H1 (cell line): ENCODE data around the gene TANC1. TPM values are rescaled to one million over a fixed set of nuclear protein-coding genes. Genes with fewer than 3 reads are reported as not detected.

Experiments
- SUZ12 ChIP-seq: fragments of 200-600 bp; sonication (generic); IDR thresholded peaks from 2 replicates; pipeline ENCODE4 v1.6.1; 2012; ENCODE audit warnings: mild to moderate bottlenecking, inconsistent platforms, low read length, moderate library complexity, mixed read lengths
- polyA plus RNA-seq, 7 experiments: library from polyadenylated mRNA; depleted of rRNA in 3 of 7; stranded (reverse) in 5 of 7; unstranded in 2 of 7; fragments of >200 nt in 5 of 7; fragments of 200-250 nt in 2 of 7; gene quantifications; 1 replicate in 5 of 7; 2 replicates in 1 of 7; 4 replicates in 1 of 7; pipeline versions ENCODE4 v1.2.1 to v1.2.3, GENCODE V29; 2011 to 2013; ENCODE audit warnings: missing spikeins in 2 of 7, mixed read lengths in 2 of 7
- total RNA-seq: library from RNA; stranded (reverse); fragmentation: NEBNext Ultra II Directional; extraction: Animal tissue kit (Norgen Biotek cat#: 25700); gene quantifications from 2 replicates; pipeline ENCODE4 v1.2.1, GENCODE V29; 2021

Gene TANC1
- total and polyA plus RNA-seq, 2 of the 8 experiments (the other 6 are each of a cell fraction or from before 2014, with no cell fraction given) = 4.1 to 7.6 TPM

DNA sequence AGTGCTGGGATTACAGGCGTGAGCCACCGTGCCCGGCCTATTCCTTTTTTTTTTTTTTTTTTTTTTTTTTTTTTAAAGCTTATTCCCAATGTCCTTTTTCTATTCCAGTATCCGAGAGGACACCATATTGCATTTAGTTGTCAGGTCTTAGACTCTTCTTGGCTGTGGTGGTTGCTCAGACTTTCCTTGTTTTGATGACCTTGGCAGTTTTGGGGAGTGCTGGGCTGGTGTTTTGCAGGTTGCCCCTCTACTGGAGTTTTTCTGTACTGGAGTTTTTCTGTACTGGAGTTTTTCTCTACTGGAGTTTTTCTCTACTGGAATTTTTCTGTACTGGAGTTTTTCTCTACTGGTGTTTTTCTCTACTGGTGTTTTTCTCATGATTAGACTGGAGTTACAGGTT lies 149.2 kb downstream of the TANC1 start (continued):
- TF ChIP-seq SUZ12 = no peak
